GM12878 (cell line): Measurements from ENCODE around the gene BIRC7. TPM values are rescaled to one million over a fixed set of nuclear protein-coding genes. Genes with fewer than 3 reads are reported as not detected.

Experiments used
- ATAC-seq: fragments of 200-7000 bp; cut with Tn5 transposase; 3 replicates; pipeline ENCODE4 v1.9.1; 2020; ENCODE audit warnings: mild to moderate bottlenecking, moderate library complexity
- BruUV-seq: library from RNA; stranded (reverse); fragments of 400-500 nt; replicated peaks from 2 replicates; lab custom pipeline; 2021; lab: Mats Ljungman, UMichigan
- CTCF ChIA-PET: fragments of 300-600 bp; sonication (Branson Sonifier 250); formaldehyde crosslinking; extraction: SDS; loops from one replicate; lab custom pipeline; 2021; ENCODE audit warnings: inconsistent platforms; lab: Yijun Ruan, JAX
- POLR2A ChIA-PET: fragments of 350-600 bp; formaldehyde crosslinking; extraction: SDS; loops from one replicate; lab custom pipeline; 2021; ENCODE audit warnings: inconsistent platforms; lab: Charles Lee
- RAD21 ChIA-PET: fragments of 300-600 bp; sonication (Branson Sonifier 250); formaldehyde crosslinking; loops from one replicate; lab custom pipeline; 2023; ENCODE audit warnings: antibody characterized with exemption; ENCODE audit not compliant: unreplicated experiment; lab: Charles Lee
- SMC1A ChIA-PET: fragments of 300-600 bp; sonication (Branson Sonifier 250); formaldehyde crosslinking; loops from one replicate; lab custom pipeline; 2023; ENCODE audit not compliant: unreplicated experiment, uncharacterized antibody; lab: Charles Lee
- DNase-seq: peaks from one replicate; pipeline ENCODE4 v3.0.0-alpha.2; 2011; ENCODE audit warnings: low read depth, low spot score
- FAIRE-seq: peaks from 3 replicates; lab custom pipeline; 2011; peaks lifted over from hg19 to GRCh38; lab: Jason Lieb, UNC
- H2AFZ ChIP-seq: 2 replicates; pipeline ENCODE4 v1.6.0; 2011; ENCODE audit warnings: low read depth, low read length, control low read depth; ENCODE audit not compliant: control insufficient read depth
- H3K27ac ChIP-seq: 2 replicates; pipeline ENCODE4 v1.5.1; 2011; ENCODE audit warnings: control low read depth; ENCODE audit not compliant: control insufficient read depth, insufficient read depth
- H3K27me3 ChIP-seq, 2 experiments: replicated peaks in 1 of 2; 2 replicates each; pipeline versions ENCODE4 v1.6.0 to v1.6.1; 2011; ENCODE audit warnings: low read length in 1 of 2; ENCODE audit not compliant: control insufficient read depth in 2 of 2, insufficient read depth in 2 of 2
- H3K36me3 ChIP-seq, 2 experiments: 2 replicates each; pipeline ENCODE4 v1.5.1; 2011; ENCODE audit warnings: low read length in 1 of 2; ENCODE audit not compliant: control insufficient read depth in 2 of 2, insufficient read depth in 2 of 2
- H3K4me1 ChIP-seq: 2 replicates; pipeline ENCODE4 v1.6.1; 2011; ENCODE audit warnings: mild to moderate bottlenecking, low read length, moderate library complexity, mixed read lengths; ENCODE audit not compliant: control insufficient read depth, insufficient read depth
- H3K4me2 ChIP-seq: 2 replicates; pipeline ENCODE4 v1.6.0; 2011; ENCODE audit warnings: control low read depth; ENCODE audit not compliant: control insufficient read depth, insufficient read depth
- H3K4me3 ChIP-seq: fragments of 200-600 bp; sonication (generic); 2 replicates; pipeline ENCODE4 v1.5.1; 2016
- H3K79me2 ChIP-seq: 2 replicates; pipeline ENCODE4 v1.6.0; 2011; ENCODE audit warnings: low read length; ENCODE audit not compliant: control insufficient read depth, insufficient read depth
- H3K9ac ChIP-seq: 2 replicates; pipeline ENCODE4 v1.8.0; 2011; ENCODE audit warnings: low read length, control low read depth, mixed read lengths; ENCODE audit not compliant: control insufficient read depth, insufficient read depth
- H3K9me3 ChIP-seq: replicated peaks from 3 replicates; pipeline ENCODE4 v1.5.1; 2011; ENCODE audit warnings: mild to moderate bottlenecking, low read length; ENCODE audit not compliant: control insufficient read depth, insufficient read depth
- H4K20me1 ChIP-seq: 2 replicates; pipeline ENCODE4 v1.6.0; 2011; ENCODE audit not compliant: control insufficient read depth, insufficient read depth
- BHLHE40 ChIP-seq, 2 experiments: fragments of 450-650 bp in 1 of 2; IDR thresholded peaks; 2 replicates each; pipeline ENCODE4 v1.6.1; 2011 to 2017; ENCODE audit warnings: low read depth in 2 of 2, borderline replicate concordance in 1 of 2, improper control_type of control experiment in 1 of 2, low read length in 1 of 2, mild to moderate bottlenecking in 1 of 2
- MEF2A ChIP-seq: IDR thresholded peaks from 2 replicates; pipeline ENCODE4 v1.6.1; 2011; ENCODE audit warnings: low read depth, mild to moderate bottlenecking, low read length, moderate library complexity; ENCODE audit not compliant: insufficient read depth
- NFXL1 ChIP-seq: fragments of 450-650 bp; IDR thresholded peaks from 2 replicates; pipeline ENCODE4 v1.6.1; 2017; ENCODE audit warnings: antibody characterized with exemption, mild to moderate bottlenecking, borderline replicate concordance
- POLR2A ChIP-seq: IDR thresholded peaks from 2 replicates; pipeline ENCODE4 v1.6.1; 2011; ENCODE audit warnings: low read depth, mild to moderate bottlenecking, low read length
- POLR2AphosphoS2 ChIP-seq: IDR thresholded peaks from 2 replicates; pipeline ENCODE4 v1.6.1; 2011; ENCODE audit warnings: low read depth, mild to moderate bottlenecking, low read length, improper control_type of control experiment, moderate library complexity
- RCOR1 ChIP-seq: conservative IDR thresholded peaks from 2 replicates; pipeline ENCODE4 v1.6.1; 2012; ENCODE audit warnings: low read depth, low read length, improper control_type of control experiment
- SIN3A ChIP-seq: IDR thresholded peaks from 2 replicates; pipeline ENCODE4 v1.6.1; 2012; ENCODE audit warnings: low read depth, low read length, improper control_type of control experiment
- SPI1 ChIP-seq: IDR thresholded peaks from 2 replicates; pipeline ENCODE4 v1.6.1; 2011; ENCODE audit warnings: low read depth, mild to moderate bottlenecking, low read length, moderate library complexity, borderline replicate concordance; ENCODE audit not compliant: insufficient read depth
- TCF7 ChIP-seq: IDR thresholded peaks from 2 replicates; pipeline ENCODE4 v1.6.1; 2014; ENCODE audit warnings: antibody characterized with exemption, borderline replicate concordance
- WGBS: methylation state at CpG from one replicate; pipeline ENCODE4 v1.1.6; 2016; ENCODE audit warnings: low lambda C conversion rate; ENCODE audit not compliant: insufficient replicate concordance, insufficient coverage; ENCODE audit errors: missing lambda C conversion rate; 5-methylcytosine and 5-hydroxymethylcytosine counted together
- in situ Hi-C: fragments of 300-500 bp; cut with MboI; formaldehyde crosslinking; loops from 9 replicates; pipeline ENCODE4 v1.14.3; 2018; ENCODE audit warnings: mixed read lengths
- intact Hi-C: fragments of 100-400 bp; cut with micrococcal nuclease; formaldehyde crosslinking; loops from one replicate; pipeline ENCODE4 v1.14.2; 2022; ENCODE audit not compliant: unreplicated experiment
- polyA plus RNA-seq, 11 experiments: library from polyadenylated mRNA; depleted of rRNA in 4 of 11; unstranded in 6 of 11; stranded (reverse) in 5 of 11; fragments of >200 nt; fragmentation: Nextera tagmentation in 4 of 11; fragmentation: Illumina TruSeq in 1 of 11; extraction: Ambion mirVana in 4 of 11; extraction: Trizol in 1 of 11; gene quantifications; 1 replicate in 1 of 11; 2 replicates in 10 of 11; pipeline versions ENCODE4 v1.2.1 to v1.2.3, GENCODE V29; 2011 to 2016; ENCODE audit warnings: inconsistent platforms in 2 of 11, missing spikeins in 2 of 11, low read depth in 1 of 11
- total RNA-seq, 4 experiments: library from RNA; depleted of rRNA in 3 of 4; stranded (reverse); fragments of >200 nt in 3 of 4; fragmentation: Illumina TruSeq in 1 of 4; extraction: Trizol in 1 of 4; gene quantifications; 2 replicates each; pipeline versions ENCODE4 v1.2.1 to v1.2.3, GENCODE V29; 2013 to 2021

The BIRC7 gene
- total and polyA plus RNA-seq, 10 of the 15 experiments (the other 5 are each of a cell fraction or from before 2014, with no cell fraction given) = 0.31 TPM; not detected in 9

DNA sequence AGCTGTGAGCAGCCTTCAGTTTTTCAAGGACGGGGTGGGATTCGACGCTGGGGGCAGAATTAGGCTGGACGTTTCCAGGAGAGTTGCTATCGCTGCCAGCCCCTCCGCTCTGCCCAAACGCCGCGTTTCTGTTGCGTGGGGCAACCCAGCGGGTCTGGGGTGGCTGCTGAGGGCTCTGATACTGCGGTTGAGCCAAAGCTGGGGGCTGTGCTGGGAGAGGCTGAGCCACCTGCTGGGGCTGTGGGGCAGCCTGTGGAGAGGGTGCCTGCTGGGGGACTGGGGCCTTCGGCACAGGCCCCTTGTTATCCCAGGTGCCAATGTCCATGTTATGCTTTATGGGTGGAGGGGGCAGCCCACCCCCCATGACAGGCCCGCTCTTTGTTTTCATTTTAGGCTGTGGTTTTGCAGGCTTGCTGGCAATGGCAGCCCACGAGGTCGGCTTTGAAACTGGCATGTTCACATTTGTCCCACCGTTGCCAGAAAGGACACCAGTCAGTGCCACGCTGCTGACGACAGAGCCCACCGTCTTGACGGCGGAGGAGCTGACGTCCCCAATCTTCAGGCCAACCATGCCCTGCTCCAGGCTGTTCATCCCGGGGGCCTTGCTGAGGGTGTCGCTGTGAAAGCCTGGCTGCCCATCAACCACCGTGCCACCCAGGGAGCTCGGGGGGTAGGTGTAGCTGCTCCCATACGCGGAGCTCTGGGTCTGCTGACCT, 32.7 kb upstream of the BIRC7 start:
- H2AFZ ChIP-seq = no peak overlapping the region
- H3K27ac ChIP-seq = no peak overlapping the region
- ChIA-PET POLR2A (no interaction called here), SMC1A (no interaction called here), RAD21 (no interaction called here), CTCF (interaction anchor here (1.2 kb wide), 1 partner anchor 12 kb away, joined by 8 read pairs; the partner anchor contains the start of gene YTHDF1)
- intact Hi-C loops (no loop called here), in situ Hi-C loops (no loop called here)
- DNase-seq = no peak
- FAIRE-seq = no peak
- BruUV-seq = no TSS peak
- no peak for TF ChIP-seq BHLHE40 (IDR thresholded peaks at IDR 0.05; ENCODE audit: borderline replicate concordance in 1 of 2, low read depth in 2 of 2, low read length in 1 of 2)
- TF ChIP-seq POLR2A = 0 out of 2 replicates have a peak, but pooled peaks have one; percentile 23
- no peak for TF ChIP-seq SIN3A
- no peak for TF ChIP-seq TCF7
- no peak overlapping the region for H3K4me2 ChIP-seq
- WGBS = 94% methylated on average over 29 of the region's 29 CpGs
- no peak overlapping the region for H3K9ac ChIP-seq
- H3K4me3 ChIP-seq = no peak overlapping the region
- H3K36me3 ChIP-seq = peaks cover 18 to 36% of the 10 kb centered on the region in 2 experiments
- ATAC-seq = no peak
- peaks cover 3% of the 10 kb centered on the region; the same call in 1 of the 2 replicates for H4K20me1 ChIP-seq
- no peaks in the 10 kb centered on the region for H3K4me1 ChIP-seq
- H3K9me3 ChIP-seq = no peaks in the 10 kb centered on the region
- H3K27me3 ChIP-seq = no peaks in the 10 kb centered on the region
- peaks cover 6% of the 10 kb centered on the region for H3K79me2 ChIP-seq

DNA sequence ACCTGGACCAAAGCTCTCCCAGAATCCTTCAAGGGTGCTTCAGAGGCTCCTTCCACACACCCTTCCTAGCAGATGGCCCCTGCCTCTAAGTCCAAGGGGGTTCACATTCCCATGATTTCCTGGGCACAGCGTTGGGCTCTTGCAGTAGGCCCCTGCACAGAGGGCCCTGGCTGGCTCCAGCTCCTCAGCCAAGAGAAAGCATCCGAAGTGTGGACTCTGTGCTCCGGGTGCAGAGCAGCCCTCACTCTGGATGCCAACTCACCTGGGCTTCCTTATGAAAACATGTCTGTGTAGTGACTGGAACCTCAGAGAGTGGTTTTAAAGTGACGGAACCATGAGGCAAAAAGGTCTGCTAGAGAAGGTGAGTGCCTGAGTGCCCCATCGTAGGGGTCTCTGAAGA, 31.3 kb upstream of the BIRC7 start:
- intact Hi-C loops = no loop called here
- Histone ChIP-seq H3K9ac (no peak overlapping the region), H3K36me3 (peaks cover 25 to 43% of the 10 kb centered on the region in 2 experiments), H2AFZ (no peak overlapping the region), H3K27me3 (no peaks in the 10 kb centered on the region), H3K4me1 (no peaks in the 10 kb centered on the region), H4K20me1 (peaks cover 9% of the 10 kb centered on the region; the same call in 1 of the 2 replicates), H3K4me2 (no peak overlapping the region), H3K9me3 (no peaks in the 10 kb centered on the region), H3K27ac (no peak overlapping the region), H3K4me3 (no peak overlapping the region), H3K79me2 (peaks cover 6% of the 10 kb centered on the region)
- ChIA-PET POLR2A (no interaction called here), RAD21 (no interaction called here), SMC1A (no interaction called here), CTCF (interaction anchor here (1.2 kb wide), 2 partner anchors 11 to 16 kb away, joined by 3 to 8 read pairs; partner anchors contain the start of gene YTHDF1)
- no TSS peak for BruUV-seq
- in situ Hi-C loops = no loop called here
- FAIRE-seq = no peak
- ATAC-seq = no peak
- no peak for DNase-seq
- TF ChIP-seq MEF2A = no peak
- no peak for TF ChIP-seq POLR2AphosphoS2
- no peak for TF ChIP-seq RCOR1
- no peak for TF ChIP-seq NFXL1
- TF ChIP-seq SPI1 = no peak
- WGBS = 62% methylated on average over 5 of the region's 5 CpGs
